Breast epithelium (tissue), 3 donors: Measurements from ENCODE around the gene BAD.

Experiments
- POLR2A ChIP-seq: fragments of 450-650 bp; IDR thresholded peaks from one replicate; pipeline ENCODE4 v1.6.1; 2016; ENCODE audit warnings: antibody characterized with exemption, mild to moderate bottlenecking, moderate library complexity
- TF ChIP-seq, protein P1 (sequence below), 3 donors: fragments of 450-650 bp; IDR thresholded peaks; one replicate each; pipeline ENCODE4 v1.5.1; 2016 to 2017; ENCODE audit warnings: antibody characterized with exemption in 3 of 3, mild to moderate bottlenecking in 3 of 3, moderate library complexity in 3 of 3

DNA sequence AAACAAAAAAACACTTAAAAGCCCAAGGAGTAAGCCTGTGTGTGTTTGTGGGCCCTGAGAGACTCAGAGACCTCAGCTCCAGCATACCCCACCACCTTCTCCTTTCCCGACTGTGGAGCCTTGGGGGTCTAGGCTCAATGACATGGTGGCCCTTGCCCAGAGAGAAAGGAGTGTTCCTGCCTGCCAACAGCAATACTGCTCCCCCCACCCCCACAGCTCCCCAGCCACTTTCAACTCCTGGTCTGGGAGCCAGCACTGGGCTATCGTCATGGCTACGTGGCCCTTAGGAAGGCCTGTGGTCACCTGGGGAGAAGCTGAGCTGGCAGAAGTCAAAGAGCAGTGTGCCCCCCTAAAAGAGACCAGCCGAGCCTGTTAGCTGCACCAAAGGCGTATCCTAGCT lies 40.4 kb downstream of the BAD start:
- TF ChIP-seq POLR2A = no peak
- TF ChIP-seq, protein P1, sequence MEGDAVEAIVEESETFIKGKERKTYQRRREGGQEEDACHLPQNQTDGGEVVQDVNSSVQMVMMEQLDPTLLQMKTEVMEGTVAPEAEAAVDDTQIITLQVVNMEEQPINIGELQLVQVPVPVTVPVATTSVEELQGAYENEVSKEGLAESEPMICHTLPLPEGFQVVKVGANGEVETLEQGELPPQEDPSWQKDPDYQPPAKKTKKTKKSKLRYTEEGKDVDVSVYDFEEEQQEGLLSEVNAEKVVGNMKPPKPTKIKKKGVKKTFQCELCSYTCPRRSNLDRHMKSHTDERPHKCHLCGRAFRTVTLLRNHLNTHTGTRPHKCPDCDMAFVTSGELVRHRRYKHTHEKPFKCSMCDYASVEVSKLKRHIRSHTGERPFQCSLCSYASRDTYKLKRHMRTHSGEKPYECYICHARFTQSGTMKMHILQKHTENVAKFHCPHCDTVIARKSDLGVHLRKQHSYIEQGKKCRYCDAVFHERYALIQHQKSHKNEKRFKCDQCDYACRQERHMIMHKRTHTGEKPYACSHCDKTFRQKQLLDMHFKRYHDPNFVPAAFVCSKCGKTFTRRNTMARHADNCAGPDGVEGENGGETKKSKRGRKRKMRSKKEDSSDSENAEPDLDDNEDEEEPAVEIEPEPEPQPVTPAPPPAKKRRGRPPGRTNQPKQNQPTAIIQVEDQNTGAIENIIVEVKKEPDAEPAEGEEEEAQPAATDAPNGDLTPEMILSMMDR (IDR thresholded peaks at IDR 0.05) = no peak
